Colonic mucosa (tissue), 4 donors: ENCODE results near the gene IFIT2. TPM values are rescaled to one million over a fixed set of nuclear protein-coding genes. Genes with fewer than 3 reads are reported as not detected.

Experiments used
- DNase-seq: peaks from one replicate; pipeline ENCODE4 v3.0.0-alpha.2; 2020
- H3K27ac ChIP-seq: fragments of 200-600 bp; one replicate; pipeline ENCODE4 v1.8.0; 2021
- H3K27me3 ChIP-seq: fragments of 200-600 bp; one replicate; pipeline ENCODE4 v1.8.0; 2021
- H3K36me3 ChIP-seq: fragments of 200-600 bp; one replicate; pipeline ENCODE4 v1.8.0; 2021
- H3K4me1 ChIP-seq: fragments of 200-600 bp; one replicate; pipeline ENCODE4 v1.8.0; 2021; ENCODE audit warnings: mild to moderate bottlenecking
- H3K4me3 ChIP-seq: fragments of 200-600 bp; one replicate; pipeline ENCODE4 v1.8.0; 2021
- H3K9ac ChIP-seq, 2 donors: one replicate each; pipeline ENCODE4 v1.7.0; 2013; ENCODE audit warnings: control low read depth in 2 of 2, low read depth in 2 of 2, low read length in 2 of 2
- H3K9me3 ChIP-seq: fragments of 200-600 bp; one replicate; pipeline ENCODE4 v1.8.0; 2021
- CTCF ChIP-seq: fragments of 200-600 bp; IDR thresholded peaks from one replicate; pipeline ENCODE4 v1.8.0; 2022; ENCODE audit warnings: antibody characterized with exemption, mild to moderate bottlenecking
- intact Hi-C: fragments of 100-400 bp; cut with DNase I; formaldehyde crosslinking; loops from one replicate; pipeline ENCODE4 v1.14.1; 2022
- total RNA-seq, 2 donors: library from RNA; stranded (reverse); fragmentation: NEBNext Ultra II Directional in 1 of 2; extraction: Animal tissue kit (Norgen Biotek cat#: 25700) in 1 of 2; gene quantifications; one replicate each; pipeline ENCODE4 v1.2.1, GENCODE V29; 2021
- donor health status: healthy.
- donor health status: DM: no; HTN: no; CAD: no.
- donor health status: DM: no; HTN: no; CAD: no.

IFIT2 gene
- total RNA-seq, 2 donors from 2014 or later = 4.8 to 7.5 TPM

GRCh38 chr10:89256962-89257361, 44.9 kb upstream of the IFIT2 start:
- no peaks in the 10 kb centered on the region for H3K27me3 ChIP-seq
- H3K36me3 ChIP-seq = no peaks in the 10 kb centered on the region
- no peak overlapping the region for H3K27ac ChIP-seq
- intact Hi-C loops = no loop called here
- no peak overlapping the region for H3K9ac ChIP-seq
- H3K9me3 ChIP-seq = no peaks in the 10 kb centered on the region
- no peak for DNase-seq
- H3K4me3 ChIP-seq = no peak overlapping the region
- no peaks in the 10 kb centered on the region for H3K4me1 ChIP-seq
- TF ChIP-seq CTCF = no peak

GRCh38 chr10:89257581-89257980, 44.3 kb upstream of the IFIT2 start:
- Histone ChIP-seq H3K4me3 (no peak overlapping the region), H3K27ac (no peak overlapping the region), H3K4me1 (no peaks in the 10 kb centered on the region), H3K9ac (no peak overlapping the region), H3K27me3 (no peaks in the 10 kb centered on the region), H3K9me3 (no peaks in the 10 kb centered on the region), H3K36me3 (no peaks in the 10 kb centered on the region)
- DNase-seq = no peak
- no peak for TF ChIP-seq CTCF
- intact Hi-C loops = no loop called here

- no peaks in the 10 kb centered on the region for H3K4me1 ChIP-seq
- H3K27me3 ChIP-seq = no peaks in the 10 kb centered on the region
- no peak for DNase-seq
- no peaks in the 10 kb centered on the region for H3K9me3 ChIP-seq
- TF ChIP-seq CTCF = no peak
- no peaks in the 10 kb centered on the region for H3K36me3 ChIP-seq
- no peak overlapping the region for H3K4me3 ChIP-seq
- no peak overlapping the region for H3K27ac ChIP-seq
- H3K9ac ChIP-seq = no peak overlapping the region
- intact Hi-C loops = no loop called here
Observed at GRCh38 chr10:89258881-89259280, 43.0 kb upstream of the IFIT2 start.

GRCh38 chr10:89262086-89263051, 39.5 kb upstream of the IFIT2 start:
- Histone ChIP-seq H3K27me3 (no peaks in the 10 kb centered on the region), H3K4me1 (no peaks in the 10 kb centered on the region), H3K4me3 (no peak overlapping the region), H3K36me3 (no peaks in the 10 kb centered on the region), H3K9me3 (no peaks in the 10 kb centered on the region), H3K9ac (no peak overlapping the region), H3K27ac (no peak overlapping the region)
- no peak for DNase-seq
- TF ChIP-seq CTCF = no peak
- intact Hi-C loops = no loop called here

GRCh38 chr10:89263091-89263490, 38.8 kb upstream of the IFIT2 start:
- TF ChIP-seq CTCF = no peak
- H3K9ac ChIP-seq = no peak overlapping the region
- DNase-seq = no peak
- H3K4me3 ChIP-seq = no peak overlapping the region
- H3K4me1 ChIP-seq = no peaks in the 10 kb centered on the region
- no peaks in the 10 kb centered on the region for H3K9me3 ChIP-seq
- no peaks in the 10 kb centered on the region for H3K27me3 ChIP-seq
- no peaks in the 10 kb centered on the region for H3K36me3 ChIP-seq
- no peak overlapping the region for H3K27ac ChIP-seq
- intact Hi-C loops = no loop called here
